Ishikawa (cell line): ENCODE results near the gene TOR2A.

Experiments used
- CEBPB ChIP-seq: IDR thresholded peaks from 2 replicates; pipeline ENCODE4 v1.6.1; 2012
- CREB1 ChIP-seq: IDR thresholded peaks from 2 replicates; pipeline ENCODE4 v1.6.1; 2012; ENCODE audit warnings: low read depth
- EGR1 ChIP-seq: IDR thresholded peaks from 2 replicates; pipeline ENCODE4 v1.6.1; 2012
- EP300 ChIP-seq: IDR thresholded peaks from 2 replicates; pipeline ENCODE4 v1.6.1; 2012; ENCODE audit warnings: borderline replicate concordance
- FOXM1 ChIP-seq: IDR thresholded peaks from 2 replicates; pipeline ENCODE4 v1.6.1; 2012; ENCODE audit warnings: low read depth, borderline replicate concordance
- MAX ChIP-seq: IDR thresholded peaks from 2 replicates; pipeline ENCODE4 v1.6.1; 2012
- NFIC ChIP-seq: IDR thresholded peaks from 2 replicates; pipeline ENCODE4 v1.6.1; 2012
- RAD21 ChIP-seq: IDR thresholded peaks from 2 replicates; pipeline ENCODE4 v1.6.1; 2012; ENCODE audit warnings: low read depth
- TAF1 ChIP-seq: IDR thresholded peaks from 2 replicates; pipeline ENCODE4 v1.6.1; 2012; ENCODE audit warnings: low read depth, mild to moderate bottlenecking
- TCF12 ChIP-seq: IDR thresholded peaks from 2 replicates; pipeline ENCODE4 v1.6.1; 2012; ENCODE audit warnings: low read depth
- TEAD4 ChIP-seq: IDR thresholded peaks from 2 replicates; pipeline ENCODE4 v1.6.1; 2012
- USF1 ChIP-seq: IDR thresholded peaks from 2 replicates; pipeline ENCODE4 v1.6.1; 2012
- YY1 ChIP-seq: IDR thresholded peaks from 2 replicates; pipeline ENCODE4 v1.6.1; 2012; ENCODE audit warnings: low read depth
- ZBTB7A ChIP-seq: IDR thresholded peaks from 2 replicates; pipeline ENCODE4 v1.6.1; 2012; ENCODE audit warnings: low read depth
- TF ChIP-seq, protein P1 (sequence below): IDR thresholded peaks from 2 replicates; pipeline ENCODE4 v1.6.1; 2012; ENCODE audit warnings: low read depth, mild to moderate bottlenecking

TOR2A gene

GRCh38 chr9:127684576-127684975 lies 50.5 kb downstream of the TOR2A start:
- TF ChIP-seq TEAD4 (no peak), CREB1 (no peak), NFIC (no peak), FOXM1 (no peak), EP300 (no peak), TCF12 (no peak), RAD21 (no peak), TAF1 (no peak), USF1 (no peak), YY1 (no peak), CEBPB (no peak), ZBTB7A (no peak), EGR1 (no peak), MAX (no peak)
- TF ChIP-seq, protein P1, sequence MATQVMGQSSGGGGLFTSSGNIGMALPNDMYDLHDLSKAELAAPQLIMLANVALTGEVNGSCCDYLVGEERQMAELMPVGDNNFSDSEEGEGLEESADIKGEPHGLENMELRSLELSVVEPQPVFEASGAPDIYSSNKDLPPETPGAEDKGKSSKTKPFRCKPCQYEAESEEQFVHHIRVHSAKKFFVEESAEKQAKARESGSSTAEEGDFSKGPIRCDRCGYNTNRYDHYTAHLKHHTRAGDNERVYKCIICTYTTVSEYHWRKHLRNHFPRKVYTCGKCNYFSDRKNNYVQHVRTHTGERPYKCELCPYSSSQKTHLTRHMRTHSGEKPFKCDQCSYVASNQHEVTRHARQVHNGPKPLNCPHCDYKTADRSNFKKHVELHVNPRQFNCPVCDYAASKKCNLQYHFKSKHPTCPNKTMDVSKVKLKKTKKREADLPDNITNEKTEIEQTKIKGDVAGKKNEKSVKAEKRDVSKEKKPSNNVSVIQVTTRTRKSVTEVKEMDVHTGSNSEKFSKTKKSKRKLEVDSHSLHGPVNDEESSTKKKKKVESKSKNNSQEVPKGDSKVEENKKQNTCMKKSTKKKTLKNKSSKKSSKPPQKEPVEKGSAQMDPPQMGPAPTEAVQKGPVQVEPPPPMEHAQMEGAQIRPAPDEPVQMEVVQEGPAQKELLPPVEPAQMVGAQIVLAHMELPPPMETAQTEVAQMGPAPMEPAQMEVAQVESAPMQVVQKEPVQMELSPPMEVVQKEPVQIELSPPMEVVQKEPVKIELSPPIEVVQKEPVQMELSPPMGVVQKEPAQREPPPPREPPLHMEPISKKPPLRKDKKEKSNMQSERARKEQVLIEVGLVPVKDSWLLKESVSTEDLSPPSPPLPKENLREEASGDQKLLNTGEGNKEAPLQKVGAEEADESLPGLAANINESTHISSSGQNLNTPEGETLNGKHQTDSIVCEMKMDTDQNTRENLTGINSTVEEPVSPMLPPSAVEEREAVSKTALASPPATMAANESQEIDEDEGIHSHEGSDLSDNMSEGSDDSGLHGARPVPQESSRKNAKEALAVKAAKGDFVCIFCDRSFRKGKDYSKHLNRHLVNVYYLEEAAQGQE, result no peak

GRCh38 chr9:127683723-127684122 lies 51.4 kb downstream of the TOR2A start:
- TF ChIP-seq CEBPB (no peak), EP300 (no peak), NFIC (no peak), USF1 (no peak), CREB1 (no peak), FOXM1 (no peak), TEAD4 (no peak)

DNA sequence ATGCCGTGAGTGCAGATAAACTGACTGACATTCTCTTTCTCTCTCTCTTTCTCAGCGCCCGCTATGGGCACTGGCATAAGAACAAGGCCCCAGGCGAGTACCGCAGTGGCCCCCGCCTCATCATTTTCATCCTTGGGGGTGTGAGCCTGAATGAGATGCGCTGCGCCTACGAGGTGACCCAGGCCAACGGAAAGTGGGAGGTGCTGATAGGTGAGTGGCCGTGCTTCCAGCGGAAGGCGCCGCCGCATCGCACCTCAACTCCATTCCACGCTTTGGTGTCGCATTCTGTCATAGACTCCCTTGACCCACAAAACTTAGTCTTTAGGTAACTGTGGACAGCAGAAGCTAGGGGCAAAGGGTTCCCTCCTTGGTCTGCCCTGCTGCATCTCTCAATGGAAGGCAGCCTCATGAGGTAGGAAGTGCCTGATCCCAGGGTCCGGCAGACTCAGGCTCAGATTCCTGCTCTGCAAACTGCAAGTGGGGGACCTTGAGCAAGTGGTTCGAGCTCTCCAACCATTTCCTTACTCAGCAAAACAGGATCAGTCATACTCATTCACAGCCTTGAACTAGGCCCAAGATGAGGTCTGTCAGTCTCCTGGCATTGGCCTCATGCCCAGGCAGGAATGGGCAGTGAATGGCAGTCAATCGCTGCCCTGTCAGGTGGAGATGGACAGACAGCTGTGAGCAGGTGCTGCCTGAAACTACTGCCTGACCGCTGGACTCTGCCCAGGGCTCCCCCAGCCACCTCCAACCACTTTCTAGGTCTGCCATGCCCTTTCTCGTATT lies 52.5 kb downstream of the TOR2A start:
- TF ChIP-seq EP300 (no peak), CREB1 (no peak), USF1 (no peak)
